ENCODE measurements around the gene ZC3HAV1.
"Not testable (repeated sequence)": the region's sequence is repeated elsewhere in the genome, so short reads cannot be mapped to it uniquely, and the experiment has no call there.

GRCh38 chr7:139124995-139125394, 15.5 kb upstream of the ZC3HAV1 start:
- TF ChIP-seq POLR2AphosphoS5 (IDR thresholded peaks at IDR 0.05; ENCODE audit: borderline replicate concordance, low read depth, low read length); EZH2 (IDR thresholded peaks at IDR 0.05); FOXP2 (optimal IDR thresholded peaks at IDR 0.05; ENCODE audit: control extremely low read depth, extremely low read length, insufficient read depth): not testable (repeated sequence)
